Right cardiac atrium (tissue), 5 donors: ENCODE measurements around the gene SPG11. TPM values are rescaled to one million over a fixed set of nuclear protein-coding genes. Genes with fewer than 3 reads are reported as not detected.
"Not testable (repeated sequence)": the region's sequence is repeated elsewhere in the genome, so short reads cannot be mapped to it uniquely, and the experiment has no call there.

Source experiments
- ATAC-seq, 2 donors: fragments of 200-7000 bp; cut with Tn5 transposase; one replicate each; pipeline versions ENCODE4 v1.8.0 to v1.9.1; 2020; ENCODE audit warnings: moderate library complexity in 2 of 2, mild to moderate bottlenecking in 1 of 2
- DNase-seq, 3 donors: peaks; one replicate each; pipeline ENCODE4 v3.0.0-alpha.2; 2020
- H3K27ac ChIP-seq: one replicate; pipeline ENCODE4 v1.5.1; 2013; ENCODE audit warnings: mild to moderate bottlenecking, low read length, control low read depth, moderate library complexity
- H3K27me3 ChIP-seq: one replicate; pipeline ENCODE4 v1.6.1; 2013; ENCODE audit not compliant: control insufficient read depth, insufficient read depth
- H3K4me1 ChIP-seq: one replicate; pipeline ENCODE4 v1.6.1; 2013; ENCODE audit warnings: low read length; ENCODE audit not compliant: control insufficient read depth, insufficient read depth
- H3K4me3 ChIP-seq: one replicate; pipeline ENCODE4 v1.5.1; 2013; ENCODE audit warnings: low read length, control low read depth
- H3K9me3 ChIP-seq: one replicate; pipeline ENCODE4 v1.6.1; 2013; ENCODE audit warnings: low read length; ENCODE audit not compliant: control insufficient read depth
- WGBS: extraction: QIAGEN DNeasy Blood & Tissue Kit; methylation state at CpG from one replicate; pipeline ENCODE4 v1.1.7; 2013; 5-methylcytosine and 5-hydroxymethylcytosine counted together
- intact Hi-C, 4 donors: fragments of 100-400 bp; cut with DNase I; formaldehyde crosslinking; loops; one replicate each; pipeline versions ENCODE4 v1.11.0 to v1.14.0; 2022 to 2023
- polyA plus RNA-seq: library from polyadenylated mRNA; stranded (reverse); fragments of 200-250 nt; gene quantifications from one replicate; pipeline ENCODE4 v1.2.3, GENCODE V29; 2013
- total RNA-seq, 4 donors: library from RNA; stranded (reverse); fragmentation: NEBNext Ultra II Directional; extraction: Animal tissue kit (Norgen Biotek cat#: 25700); gene quantifications; one replicate each; pipeline ENCODE4 v1.2.1, GENCODE V29; 2021
- donor health status: healthy with polysubstance abuse.
- donor health status: DM: no; HTN: yes; CAD: no.
- donor health status: DM: no; HTN: no; CAD: no.
- donor health status: DM: no; HTN: yes; CAD: no; lungs with severe emphysema.
- donor health status: DM: yes; HTN: yes; CAD: no.

Gene SPG11
- total and polyA plus RNA-seq, 5 donors, result 15.0 to 45.7 (median 40.7) TPM

DNA sequence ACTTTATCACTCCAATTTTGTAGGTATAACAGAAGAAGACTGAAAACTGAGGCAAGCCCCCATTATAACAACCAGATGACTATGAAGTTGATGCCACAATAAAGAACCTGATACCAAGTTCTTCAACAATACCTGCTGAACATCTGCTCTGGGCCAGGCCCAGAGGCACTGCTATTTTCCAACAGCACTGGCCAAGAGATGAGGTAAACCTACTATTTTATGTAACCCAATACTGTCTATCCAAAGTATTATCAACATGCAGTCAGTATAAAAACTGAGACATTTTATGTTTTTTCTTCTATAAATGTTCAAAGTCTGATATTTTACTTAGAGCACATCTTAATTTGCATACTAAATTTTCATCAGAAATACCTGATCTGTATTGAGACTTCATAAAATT lies 6.1 kb downstream of the SPG11 start:
- Histone ChIP-seq H3K9me3 (no peaks in the 10 kb centered on the region), H3K4me3 (no peak overlapping the region), H3K27me3 (no peaks in the 10 kb centered on the region), H3K4me1 (no peaks in the 10 kb centered on the region), H3K27ac (no peak overlapping the region)
- intact Hi-C loops, result no loop called here
- DNase-seq (no peak), ATAC-seq (no peak)

DNA sequence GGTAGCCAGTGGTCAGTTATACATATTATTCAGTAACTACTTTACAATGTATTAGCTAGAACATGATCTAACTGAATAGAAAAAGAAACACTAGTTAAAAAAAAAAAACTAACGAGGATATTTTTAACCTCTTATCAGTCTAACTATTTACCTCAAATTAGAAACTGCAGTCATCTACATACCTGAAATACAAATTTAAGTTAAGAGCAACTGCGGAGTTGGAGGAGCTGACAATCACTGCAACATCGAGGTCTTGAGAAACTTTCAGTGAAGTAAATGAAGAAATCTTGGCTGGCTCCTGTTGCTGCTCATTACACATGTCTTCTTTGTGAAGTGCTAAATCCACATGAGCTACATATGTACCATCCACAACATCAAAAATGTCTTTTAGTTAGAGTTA lies 6.5 kb downstream of the SPG11 start:
- DNase-seq, result no peak
- intact Hi-C loops, result no loop called here
- Histone ChIP-seq H3K4me3 (no peak overlapping the region), H3K27ac (no peak overlapping the region), H3K9me3 (no peaks in the 10 kb centered on the region), H3K27me3 (no peaks in the 10 kb centered on the region), H3K4me1 (no peaks in the 10 kb centered on the region)
- ATAC-seq, result no peak
- WGBS, result 65% methylated on average over 3 of the region's 3 CpGs

DNA sequence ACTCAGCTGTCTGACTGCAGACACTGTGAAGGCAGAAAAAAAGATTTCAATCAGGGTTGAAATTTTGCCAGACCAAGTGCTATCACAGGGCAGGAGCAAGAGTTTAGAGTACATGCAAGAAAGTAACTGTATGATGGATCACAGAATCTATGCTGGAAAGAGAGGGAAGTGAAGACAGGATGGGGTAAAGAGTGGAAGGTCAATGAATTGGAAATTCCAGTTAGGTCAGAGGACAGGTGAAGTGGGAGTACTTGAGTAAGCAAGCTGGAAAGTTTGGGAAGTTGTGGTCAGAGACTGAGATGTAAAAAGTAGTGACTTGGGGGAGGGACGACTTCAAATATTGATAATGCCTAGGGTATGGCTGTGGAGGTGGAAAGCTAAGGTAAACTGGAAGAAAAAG lies 7.2 kb downstream of the SPG11 start:
- Histone ChIP-seq H3K4me3 (no peak overlapping the region), H3K27me3 (no peaks in the 10 kb centered on the region), H3K27ac (no peak overlapping the region), H3K4me1 (no peaks in the 10 kb centered on the region), H3K9me3 (no peaks in the 10 kb centered on the region)
- no peak for ATAC-seq
- WGBS, result 90% methylated on average over 1 of the region's 1 CpG
- no peak for DNase-seq
- intact Hi-C loops, result no loop called here

DNA sequence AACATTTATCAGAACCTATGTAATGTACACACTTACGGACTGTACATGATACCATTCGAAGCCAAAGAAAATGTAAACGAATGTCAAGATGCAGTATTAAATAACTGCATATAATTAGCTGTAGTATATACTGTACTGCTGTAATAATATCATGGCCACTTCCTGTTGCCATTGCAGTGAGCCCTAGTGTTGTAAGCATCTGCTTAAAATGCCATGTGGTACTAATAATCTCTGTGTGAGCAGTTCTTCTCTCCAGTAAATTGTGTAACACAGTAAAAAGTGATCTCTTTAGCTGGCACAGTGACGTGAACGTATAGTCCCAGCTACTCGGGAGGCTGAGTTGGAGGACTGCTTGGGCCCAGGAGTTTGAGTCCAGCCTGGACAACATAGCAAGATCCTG lies 8.6 kb downstream of the SPG11 start:
- intact Hi-C loops, result no loop called here

DNA sequence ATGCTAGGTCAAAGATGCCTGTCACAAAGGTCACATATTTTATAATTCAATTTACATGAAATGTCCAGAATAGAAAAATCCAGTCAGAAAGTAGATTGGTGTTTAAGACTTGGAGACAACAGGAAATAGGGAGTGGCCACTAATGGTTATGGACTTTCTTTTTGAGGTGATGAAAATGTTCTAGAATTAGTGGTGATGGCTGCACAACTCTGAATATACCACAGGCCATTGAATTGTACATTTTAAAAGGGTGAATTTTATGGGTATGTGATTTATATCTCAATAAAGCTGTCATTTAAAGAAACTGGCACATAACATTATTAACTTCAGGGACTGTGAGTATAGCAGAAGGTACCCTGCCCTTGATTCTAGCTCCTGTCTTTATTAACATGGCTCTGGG lies 15.8 kb downstream of the SPG11 start:
- no peaks in the 10 kb centered on the region for H3K27me3 ChIP-seq
- H3K4me1 ChIP-seq, result no peaks in the 10 kb centered on the region
- no peak for ATAC-seq
- intact Hi-C loops, result loop anchor here in 1 of 4 donors (10.0 kb wide), 1 partner anchor 53 kb away; no protein-coding TSS in a partner anchor
- no peaks in the 10 kb centered on the region for H3K9me3 ChIP-seq
- no peak overlapping the region for H3K4me3 ChIP-seq
- no peak for DNase-seq
- H3K27ac ChIP-seq, result no peak overlapping the region

More for the DNA sequence above, 8.6 kb downstream of the SPG11 start:
- Histone ChIP-seq H3K27ac (no peak overlapping the region), H3K4me1 (no peaks in the 10 kb centered on the region), H3K9me3 (no peaks in the 10 kb centered on the region), H3K4me3 (no peak overlapping the region), H3K27me3 (no peaks in the 10 kb centered on the region)
- DNase-seq (no peak), ATAC-seq (no peak)
- WGBS, result 96% methylated on average over 6 of the region's 6 CpGs

DNA sequence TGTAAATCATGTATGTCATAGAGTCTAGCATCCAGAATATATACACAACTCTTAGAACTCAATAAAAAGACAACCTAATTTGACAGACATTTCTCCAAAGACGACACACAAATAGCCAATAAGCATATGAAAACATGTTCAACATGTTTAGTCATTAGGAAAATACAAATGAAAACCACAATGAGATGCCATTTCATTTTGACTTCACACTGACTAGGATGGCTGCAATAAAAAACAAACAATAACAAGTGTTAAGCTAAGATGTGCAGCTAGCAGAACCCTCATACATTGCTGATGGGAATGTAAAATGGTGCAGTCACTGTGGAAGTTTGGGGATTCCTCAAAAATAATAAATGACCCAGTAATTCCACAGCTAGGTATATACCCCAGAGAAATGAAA lies 16.4 kb downstream of the SPG11 start:
- Histone ChIP-seq H3K27me3 (no peaks in the 10 kb centered on the region), H3K27ac (no peak overlapping the region), H3K9me3 (no peaks in the 10 kb centered on the region), H3K4me1 (no peaks in the 10 kb centered on the region), H3K4me3 (no peak overlapping the region)
- 92% methylated on average over 1 of the region's 1 CpG for WGBS
- ATAC-seq, result no peak
- no peak for DNase-seq
- intact Hi-C loops, result loop anchor here in 1 of 4 donors (10.0 kb wide), 1 partner anchor 52 kb away; no protein-coding TSS in a partner anchor

DNA sequence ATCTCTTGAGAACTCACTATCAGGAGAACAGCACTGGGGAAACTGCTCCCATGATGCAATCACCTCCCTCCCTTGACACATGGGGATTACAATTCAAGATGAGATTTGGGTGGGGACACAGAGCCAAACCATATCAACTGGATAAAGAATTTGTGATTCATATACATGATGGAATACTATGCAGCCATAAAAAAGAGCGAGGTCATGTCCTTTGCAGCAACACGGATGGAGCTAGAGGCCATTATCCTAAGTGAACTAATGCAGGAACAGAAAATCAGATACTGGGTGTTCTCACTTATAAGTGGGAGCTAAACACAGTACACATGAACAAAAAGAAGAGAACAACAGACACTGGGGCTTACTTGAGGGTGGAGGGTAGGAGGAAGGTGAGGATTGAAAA lies 17.0 kb downstream of the SPG11 start:
- 95% methylated on average over 2 of the region's 2 CpGs for WGBS
- Histone ChIP-seq H3K9me3 (no peaks in the 10 kb centered on the region), H3K27me3 (no peaks in the 10 kb centered on the region), H3K27ac (no peak overlapping the region), H3K4me1 (no peaks in the 10 kb centered on the region), H3K4me3 (no peak overlapping the region)
- intact Hi-C loops, result loop anchor here in 1 of 4 donors (10.0 kb wide), 1 partner anchor 52 kb away; no protein-coding TSS in a partner anchor
- no peak for ATAC-seq
- DNase-seq, result no peak

DNA sequence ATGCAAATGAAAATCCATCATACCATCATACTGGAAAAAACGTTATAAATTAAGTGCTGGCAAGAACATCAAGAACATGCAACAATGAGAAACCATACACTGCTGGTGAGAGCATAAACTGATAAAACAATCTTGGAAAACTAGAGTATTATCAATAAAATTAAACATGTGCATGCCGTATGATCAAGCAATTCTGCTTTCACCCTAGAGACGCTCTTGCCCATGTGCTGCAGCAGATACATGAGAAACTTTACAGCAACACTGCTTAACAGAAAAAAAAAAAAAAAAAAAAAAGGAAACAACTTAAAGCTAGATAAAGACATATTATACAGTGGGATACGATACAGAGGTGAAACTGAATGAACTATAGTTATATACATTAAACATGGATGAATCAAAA lies 21.8 kb downstream of the SPG11 start:
- no peak for ATAC-seq
- Histone ChIP-seq H3K4me3 (no peak overlapping the region), H3K4me1 (no peaks in the 10 kb centered on the region), H3K27ac (no peak overlapping the region), H3K9me3 (no peaks in the 10 kb centered on the region), H3K27me3 (no peaks in the 10 kb centered on the region)
- no peak for DNase-seq
- intact Hi-C loops, result loop anchor here in 1 of 4 donors (10.0 kb wide), 1 partner anchor 47 kb away; no protein-coding TSS in a partner anchor
- WGBS, result 86% methylated on average over 4 of the region's 4 CpGs

DNA sequence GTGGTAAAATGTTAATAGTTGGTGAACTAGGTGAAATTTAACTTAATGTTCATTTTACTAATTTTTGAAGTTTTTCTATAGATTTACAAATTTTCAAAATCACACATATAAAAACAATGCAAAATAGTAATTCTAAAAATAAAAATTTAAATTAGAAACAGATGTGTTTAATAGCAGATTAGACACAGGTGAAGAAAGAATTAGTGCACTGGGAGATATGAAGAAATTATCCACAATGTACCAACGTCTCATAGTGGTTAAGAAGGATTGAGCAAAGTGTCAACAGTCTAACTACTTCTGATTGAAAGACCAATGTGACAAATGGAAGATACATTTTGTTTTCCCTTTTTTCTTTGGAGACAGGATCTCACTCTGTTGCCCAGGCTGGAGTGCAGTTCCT lies 26.5 kb downstream of the SPG11 start:
- Histone ChIP-seq H3K27ac (no peak overlapping the region), H3K4me1 (no peaks in the 10 kb centered on the region), H3K27me3 (no peaks in the 10 kb centered on the region), H3K9me3 (no peaks in the 10 kb centered on the region), H3K4me3 (no peak overlapping the region)
- 71% methylated on average over 1 of the region's 1 CpG for WGBS
- ATAC-seq, result no peak
- DNase-seq, result no peak
- intact Hi-C loops, result no loop called here

DNA sequence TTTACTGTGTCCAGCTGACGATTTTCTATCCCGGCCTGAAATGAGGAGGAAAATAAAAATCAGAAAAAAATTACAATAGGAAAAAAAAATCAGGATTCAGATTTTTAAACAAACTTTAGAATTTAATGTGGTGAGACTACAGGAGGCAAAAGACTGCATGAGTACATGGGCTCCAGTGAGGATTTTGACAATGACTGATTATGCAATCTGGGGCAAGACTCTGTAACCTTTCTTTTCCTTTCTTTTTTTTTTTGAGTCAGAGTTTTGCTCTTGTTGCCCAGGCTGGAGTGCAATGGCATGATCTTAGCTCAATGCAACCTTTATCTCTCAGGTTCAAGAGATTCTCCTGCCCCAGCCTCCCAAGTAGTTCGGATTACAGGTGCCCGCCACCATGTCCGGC lies 29.9 kb downstream of the SPG11 start:
- DNase-seq (no peak), ATAC-seq (no peak)
- no peak overlapping the region for H3K27ac ChIP-seq
- intact Hi-C loops, result no loop called here
- no peaks in the 10 kb centered on the region for H3K27me3 ChIP-seq
- H3K4me1 ChIP-seq, result no peaks in the 10 kb centered on the region
- H3K9me3 ChIP-seq, result no peaks in the 10 kb centered on the region
- H3K4me3 ChIP-seq, result no peak overlapping the region
- WGBS, result 97% methylated on average over 5 of the region's 5 CpGs

DNA sequence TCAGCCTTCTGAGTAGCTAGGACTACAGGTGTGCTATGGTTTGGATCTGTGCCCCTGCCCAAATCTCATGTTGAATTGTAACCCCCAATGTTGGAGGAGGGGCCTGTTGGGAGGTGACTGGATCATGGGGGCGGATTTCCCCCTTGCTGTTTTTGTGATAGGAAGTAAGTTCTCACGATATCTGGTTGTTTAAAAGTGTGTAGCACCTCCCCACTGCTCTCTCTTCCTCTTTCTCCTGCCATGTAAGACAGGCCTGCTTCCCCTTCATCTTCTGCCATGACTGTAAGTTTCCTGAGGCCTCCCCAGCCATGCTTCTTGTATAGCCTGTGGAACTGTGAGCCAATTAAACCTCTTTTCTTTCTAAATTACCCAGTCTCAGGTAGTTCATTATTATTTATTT lies 38.2 kb downstream of the SPG11 start:
- H3K27ac ChIP-seq, intact Hi-C loops, H3K27me3 ChIP-seq: not testable (repeated sequence)

DNA sequence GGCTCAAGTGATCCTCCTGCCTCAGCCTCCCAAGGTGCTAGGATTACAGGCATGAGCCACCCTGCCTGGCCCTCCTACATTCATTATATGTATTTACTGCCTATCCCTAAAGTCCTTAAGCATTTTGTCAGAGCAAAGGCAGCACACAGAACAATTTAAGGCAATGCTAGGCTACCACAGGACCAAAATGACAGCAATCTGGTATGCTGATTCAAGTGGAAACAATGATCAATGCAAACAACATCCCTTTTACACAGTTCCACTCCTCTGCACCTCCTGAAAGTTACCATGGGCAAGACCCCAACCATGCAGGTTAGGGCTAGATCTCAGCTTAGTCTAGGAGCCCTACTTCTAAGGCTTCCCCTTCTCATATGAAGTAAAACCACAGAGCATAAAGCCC lies 40.3 kb downstream of the SPG11 start:
- DNase-seq, result no peak
- Histone ChIP-seq H3K9me3 (no peaks in the 10 kb centered on the region), H3K27me3 (no peaks in the 10 kb centered on the region), H3K4me3 (no peak overlapping the region), H3K4me1 (no peaks in the 10 kb centered on the region), H3K27ac (no peak overlapping the region)
- ATAC-seq, result no peak
- intact Hi-C loops, result no loop called here

More for the DNA sequence above, 38.2 kb downstream of the SPG11 start:
- not testable (repeated sequence) for H3K4me1 ChIP-seq, H3K4me3 ChIP-seq, DNase-seq, ATAC-seq, H3K9me3 ChIP-seq
- WGBS, result 84% methylated on average over 2 of the region's 2 CpGs
